Germinal center (tissue), 1 donor: ENCODE measurements around the gene KCNQ1.

ENCODE experiments used
- DNase-seq: peaks from one replicate; pipeline ENCODE4 v3.0.0; 2012; ENCODE audit warnings: mixed read lengths, low spot score

Gene KCNQ1

DNA sequence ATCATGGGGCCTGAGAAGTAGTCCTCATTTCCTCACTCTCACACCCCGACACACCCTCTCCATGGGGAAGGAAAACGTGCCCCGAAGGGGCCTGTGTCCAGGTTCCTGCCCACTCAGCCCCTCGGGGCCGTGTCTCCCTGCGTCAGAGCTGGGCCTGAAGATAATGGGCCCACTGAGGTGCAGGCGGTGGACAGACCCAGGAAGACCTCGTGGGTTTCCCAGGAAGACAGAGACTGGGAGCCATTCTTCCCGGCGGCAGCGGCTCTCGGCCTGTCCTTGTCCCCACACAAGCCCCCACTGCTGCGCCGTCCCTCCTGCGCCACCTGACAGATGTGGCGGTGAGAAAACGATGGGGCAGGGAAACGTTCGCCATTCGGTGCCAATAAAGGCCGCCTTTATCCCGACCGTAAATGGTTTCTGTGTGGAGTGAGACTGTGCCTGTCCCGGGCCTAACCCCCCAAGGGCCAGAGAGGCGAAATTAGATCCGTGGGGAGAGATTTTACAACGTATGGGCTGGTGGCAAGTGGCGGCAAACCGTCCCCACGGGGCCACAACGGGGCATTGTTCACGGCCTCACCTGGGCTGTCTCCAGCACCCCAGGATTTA lies 351.8 kb downstream of the KCNQ1 start:
- no peak for DNase-seq

DNA sequence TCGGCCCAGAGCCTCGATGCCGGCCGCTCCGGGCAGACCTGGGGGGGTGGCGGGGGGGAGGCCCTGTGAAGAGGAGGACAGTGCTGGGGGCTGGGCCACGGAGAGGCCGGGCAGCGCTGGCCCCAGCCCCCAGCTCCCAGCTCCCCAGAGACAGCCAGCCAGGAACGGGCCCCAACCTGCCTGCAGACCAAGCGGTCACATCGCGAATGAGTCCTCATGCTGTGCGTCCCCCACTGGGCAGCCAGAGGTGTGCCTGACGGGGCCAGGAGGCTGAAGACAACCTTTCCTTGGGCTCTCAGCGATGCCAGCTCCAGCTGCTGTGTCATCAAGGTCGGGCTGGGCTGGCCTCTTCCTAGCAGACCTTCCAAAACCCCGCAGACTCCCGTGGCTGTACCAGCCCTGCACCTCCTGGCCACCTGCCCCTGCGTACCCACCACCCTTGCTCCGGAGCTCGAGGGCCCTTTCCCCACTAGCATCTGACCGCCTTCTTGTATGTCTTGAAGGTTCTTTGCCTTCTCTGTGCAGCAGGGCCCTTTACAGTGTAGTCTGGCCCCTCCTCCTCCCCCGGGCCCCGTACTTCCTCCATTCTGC lies 352.4 kb downstream of the KCNQ1 start:
- no peak for DNase-seq

DNA sequence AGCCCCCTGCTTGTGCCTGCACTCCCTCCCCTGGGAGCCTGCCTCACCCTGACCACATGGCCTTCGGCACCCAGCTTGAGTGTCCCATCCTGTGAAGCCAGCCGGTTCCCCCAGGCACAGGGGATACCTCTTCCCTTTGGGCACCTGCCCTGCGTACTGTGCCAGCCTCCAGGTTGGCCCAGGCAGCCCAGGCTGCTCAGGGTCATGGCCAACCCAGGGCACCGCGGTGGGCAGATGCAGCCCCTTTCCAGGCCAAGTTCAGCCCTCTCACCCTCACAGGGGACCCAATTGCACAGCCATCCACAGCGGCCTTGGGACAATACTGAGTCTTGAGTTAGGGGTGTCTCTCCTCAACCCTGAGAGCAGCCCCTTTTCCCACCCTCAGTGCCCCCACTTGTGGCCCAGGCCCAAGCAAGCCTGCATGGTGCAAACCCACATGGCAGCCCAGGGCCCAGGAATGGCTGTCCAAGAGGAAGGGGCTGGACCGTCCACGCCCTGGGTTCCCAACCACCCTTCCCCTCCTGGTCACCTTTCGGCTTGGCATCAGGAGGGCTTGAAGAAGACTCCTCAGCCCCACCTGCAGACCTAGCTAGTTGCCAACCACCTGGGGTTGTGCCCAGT lies 353.0 kb downstream of the KCNQ1 start:
- DNase-seq: no peak

DNA sequence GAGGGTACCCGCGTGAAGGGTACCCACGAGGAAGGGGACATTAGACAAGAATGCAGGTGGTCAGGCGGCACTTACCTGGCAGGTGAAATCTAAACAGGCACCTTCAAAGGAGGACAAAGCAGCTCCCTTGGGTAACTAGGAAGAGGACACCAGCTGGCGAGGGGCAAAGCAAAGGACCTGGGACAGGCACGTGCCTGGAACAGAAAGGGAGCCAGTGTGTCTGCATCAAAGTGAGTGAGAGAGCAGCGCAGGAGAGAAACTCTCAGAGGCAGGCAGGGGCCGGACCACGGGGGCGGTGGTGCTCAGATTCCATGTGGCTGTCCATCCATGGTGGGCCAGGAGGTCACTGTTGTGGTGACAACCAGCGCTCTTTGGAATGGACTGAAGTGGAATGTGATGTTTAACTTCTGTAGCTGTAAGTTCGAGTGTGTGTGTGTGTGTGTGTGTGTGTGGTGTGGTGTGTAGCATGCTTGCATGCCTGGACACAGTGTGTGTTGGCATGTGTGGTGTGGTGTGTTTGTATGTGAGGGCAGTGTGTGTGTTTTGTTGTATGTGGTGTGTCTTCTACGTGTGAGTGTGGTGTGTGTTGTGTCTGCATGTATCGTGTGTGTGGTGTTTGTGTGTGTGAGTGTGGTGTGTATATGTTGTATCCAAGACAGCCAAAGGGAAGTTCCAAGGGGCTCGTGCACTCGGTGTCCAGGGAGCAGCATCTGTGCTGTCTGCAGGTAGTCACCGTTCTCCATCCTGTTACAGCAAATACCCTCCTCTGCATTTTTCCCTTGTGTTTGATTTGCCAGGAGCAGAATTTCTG lies 354.3 kb downstream of the KCNQ1 start:
- DNase-seq: no peak

DNA sequence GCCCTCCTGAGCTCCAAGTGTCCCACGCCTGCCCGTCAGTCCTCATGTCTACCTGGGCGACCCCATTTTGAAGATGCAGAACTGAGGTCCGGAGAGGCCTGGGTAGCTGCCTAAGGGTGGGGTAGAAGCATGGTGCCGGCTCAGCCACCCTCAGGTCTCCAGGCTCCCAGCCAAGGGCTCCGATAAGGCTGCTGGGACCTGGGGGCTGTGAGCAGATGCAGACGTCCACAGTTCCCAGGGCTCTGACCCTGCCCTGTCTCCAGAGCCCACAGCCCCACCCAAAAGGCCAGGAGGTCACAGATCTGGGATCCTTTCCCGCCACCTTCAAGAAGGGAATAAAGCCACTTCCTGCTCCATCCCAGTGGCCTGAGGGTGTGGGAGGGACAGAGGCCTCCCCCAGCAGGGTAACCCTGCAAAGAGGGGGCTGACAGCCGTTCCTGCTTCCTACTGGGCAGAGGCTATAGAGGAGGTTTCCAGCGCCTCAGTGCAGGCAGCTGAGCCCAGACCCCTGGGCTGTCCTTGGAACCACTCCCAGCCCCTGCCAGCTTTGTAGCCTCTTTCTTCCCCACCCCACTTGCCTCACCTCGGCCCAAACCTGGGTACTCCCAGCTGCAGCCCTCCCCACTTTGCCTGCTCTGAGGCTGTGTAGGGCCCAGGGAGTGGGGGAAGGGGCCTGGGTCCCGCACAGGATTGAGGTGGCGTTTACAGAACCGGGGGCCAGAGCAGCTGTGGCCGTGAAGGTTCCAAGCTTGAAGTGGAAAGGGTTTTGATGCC lies 355.3 kb downstream of the KCNQ1 start:
- no peak for DNase-seq

DNA sequence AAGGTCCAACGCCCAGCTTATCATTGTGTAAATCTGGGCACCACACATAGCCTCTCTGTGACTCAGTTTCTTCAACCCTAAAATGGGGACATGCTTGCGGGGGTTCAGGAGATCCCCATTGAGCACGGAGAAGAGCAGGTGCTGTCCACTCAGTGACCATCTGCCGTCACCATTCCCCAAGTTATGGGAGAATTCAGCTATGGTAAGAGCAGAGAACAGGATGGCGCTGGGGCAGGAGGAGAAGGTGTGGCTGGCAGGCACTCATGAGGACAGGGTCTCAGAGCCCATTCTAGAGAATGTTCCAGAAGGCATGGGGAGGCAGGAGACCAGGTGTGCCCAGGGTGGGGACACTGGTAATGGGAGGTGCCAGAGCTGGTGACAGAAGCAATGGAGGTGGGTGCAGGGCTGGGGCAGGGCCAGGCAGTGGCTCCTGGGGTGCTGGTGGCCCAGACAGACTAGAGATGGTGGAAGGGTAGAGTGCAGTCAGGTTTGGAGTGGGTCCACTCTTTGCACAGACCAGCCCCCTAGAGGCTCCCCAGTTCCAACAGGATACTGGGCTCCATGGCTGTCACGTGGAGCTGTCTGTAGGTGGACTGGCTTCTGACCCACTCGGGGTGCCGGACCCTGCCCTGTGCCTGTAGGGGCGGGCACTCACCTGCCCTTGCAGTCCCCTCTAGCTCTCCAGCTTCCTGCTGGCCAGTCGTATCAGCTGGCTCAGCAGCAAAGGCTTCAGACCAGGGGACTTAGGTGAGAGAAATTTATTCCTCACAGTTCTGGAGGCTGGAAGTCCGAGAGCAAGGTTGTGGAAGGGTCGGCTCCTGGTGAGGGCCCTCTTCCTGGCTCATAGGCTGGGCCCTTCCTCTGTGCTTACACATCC lies 356.1 kb downstream of the KCNQ1 start:
- no peak for DNase-seq

DNA sequence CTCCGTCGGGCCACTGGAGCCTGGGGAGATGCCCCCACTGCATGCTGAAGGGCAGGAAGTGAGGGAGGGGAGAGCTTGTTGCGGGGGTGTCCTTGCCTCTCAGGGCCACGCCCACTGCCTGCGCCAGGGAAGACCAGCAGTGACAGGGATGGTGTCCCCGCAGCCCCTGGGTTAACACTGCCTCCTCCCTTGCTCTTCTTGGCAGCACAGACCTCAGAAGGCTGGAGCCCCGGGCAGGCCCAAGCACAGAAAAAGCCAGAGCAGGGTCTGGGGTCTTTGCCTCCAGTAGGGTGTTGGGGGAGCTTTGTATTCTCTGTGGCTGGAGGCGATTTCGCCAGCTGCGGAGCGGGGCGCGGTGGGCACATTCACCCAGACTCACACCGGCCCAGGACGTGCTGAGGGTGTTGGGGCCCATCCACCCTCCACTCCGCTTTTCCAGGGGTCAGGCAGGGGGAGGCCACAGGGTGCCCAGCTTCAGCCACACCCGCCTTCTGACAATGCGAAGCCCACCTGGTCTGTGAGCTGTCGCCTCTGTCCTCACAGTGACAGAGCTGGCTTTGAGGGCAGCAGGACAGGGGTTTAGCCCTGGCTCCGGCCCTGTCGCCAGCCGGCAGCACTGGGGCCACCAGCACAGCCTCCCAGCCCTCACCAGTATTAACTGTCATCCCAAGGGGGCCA lies 357.0 kb downstream of the KCNQ1 start:
- no peak for DNase-seq

DNA sequence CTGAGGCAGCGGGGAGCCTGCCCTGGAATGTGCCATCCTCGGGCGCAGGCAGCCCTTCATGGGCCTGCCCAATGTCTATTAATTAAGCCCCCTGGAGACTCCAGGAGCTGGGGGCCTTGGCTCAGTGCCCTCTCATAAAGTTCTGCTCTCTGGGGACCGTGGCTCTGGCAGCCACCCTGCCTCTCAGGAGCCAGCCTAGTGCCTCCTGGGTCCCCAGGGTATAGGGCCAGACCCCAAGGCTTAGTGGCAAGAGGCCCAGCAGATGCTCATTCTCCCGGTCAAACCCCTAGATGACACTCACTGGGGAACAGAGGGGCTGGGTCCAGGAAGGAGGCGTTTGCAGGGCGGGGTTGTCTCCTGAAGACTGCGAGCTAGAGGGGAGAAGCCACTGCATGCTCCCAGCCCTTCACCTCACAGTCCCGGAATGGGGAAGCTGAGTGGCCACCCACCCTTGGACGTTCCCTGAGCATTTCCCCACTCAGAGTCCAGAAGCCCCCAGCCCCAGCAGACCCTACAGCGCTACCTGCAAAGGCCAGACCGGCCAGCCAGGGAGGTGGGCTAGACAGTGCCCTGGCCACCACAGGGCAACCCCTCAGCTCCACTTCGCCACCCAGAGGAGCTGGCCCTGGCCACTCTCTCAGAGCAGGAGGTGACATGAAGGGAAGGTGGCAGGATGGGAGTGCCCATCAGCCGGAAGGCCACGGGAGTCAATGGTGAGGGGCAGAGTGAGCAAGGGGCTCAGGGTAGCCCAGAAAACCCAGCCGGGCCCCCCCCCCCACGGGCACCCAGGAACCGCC lies 357.8 kb downstream of the KCNQ1 start:
- no peak for DNase-seq

DNA sequence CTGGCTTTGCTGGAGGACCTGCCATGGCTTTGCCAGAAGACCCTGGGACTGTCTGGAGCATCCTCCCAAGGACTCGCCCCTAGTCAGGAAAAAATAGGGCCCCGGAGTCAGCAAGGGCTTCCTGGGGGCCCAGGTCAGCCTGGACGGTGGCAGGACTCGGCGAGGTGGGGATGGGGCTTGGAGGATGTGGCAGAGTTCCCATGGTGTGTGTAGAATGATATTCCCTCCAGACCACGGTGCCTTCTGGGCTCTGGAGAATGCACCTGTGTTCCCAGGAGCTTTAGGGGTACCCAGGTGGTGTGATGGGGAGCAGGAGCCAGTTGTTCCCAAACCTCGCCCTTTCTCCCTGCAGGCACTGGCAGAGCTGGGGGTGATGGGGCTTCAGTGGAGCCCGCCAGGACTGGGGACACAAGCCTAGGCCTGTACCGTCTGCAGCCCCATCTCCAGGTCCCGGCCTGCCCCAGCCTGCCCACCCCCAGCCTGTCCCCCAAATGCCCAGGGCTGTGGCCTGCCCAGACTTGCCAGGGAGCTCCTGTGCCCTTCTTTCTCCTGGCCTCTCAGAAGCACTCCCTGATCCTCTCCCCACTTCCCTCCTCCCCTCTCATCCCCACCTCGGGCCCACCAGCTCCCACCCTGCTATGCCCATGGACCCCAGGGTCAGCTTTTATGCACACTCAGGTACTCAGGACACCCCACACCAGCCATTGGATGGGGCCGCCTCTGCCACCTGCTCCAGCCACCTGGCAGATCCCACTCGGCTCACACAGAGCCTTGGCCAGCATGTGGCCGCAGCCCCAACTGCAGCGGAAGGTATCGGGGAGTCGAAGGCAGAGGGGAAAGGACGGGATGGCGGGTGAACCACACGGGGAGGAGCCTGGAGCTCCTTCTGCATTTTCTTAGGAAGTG lies 358.6 kb downstream of the KCNQ1 start:
- DNase-seq: no peak

DNA sequence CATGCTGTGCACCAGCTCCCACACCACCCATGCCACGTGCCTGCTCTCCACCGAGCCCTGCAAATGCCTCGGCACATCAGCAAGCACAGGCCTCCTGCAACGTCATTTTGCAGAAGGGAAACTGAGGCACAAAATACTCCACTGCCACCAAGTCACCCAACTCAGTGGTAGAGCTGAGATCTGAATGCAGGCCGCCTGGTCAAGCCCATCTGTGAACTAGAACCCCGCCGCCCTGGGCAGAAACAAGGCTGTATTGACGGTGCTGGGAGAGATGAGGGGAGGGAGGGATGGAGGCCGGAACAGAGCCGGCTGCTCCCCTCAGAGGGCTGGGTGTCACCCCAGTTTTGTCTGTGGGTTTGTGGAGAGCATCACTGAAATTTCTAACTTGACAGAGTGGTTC lies 359.4 kb downstream of the KCNQ1 start:
- no peak for DNase-seq

DNA sequence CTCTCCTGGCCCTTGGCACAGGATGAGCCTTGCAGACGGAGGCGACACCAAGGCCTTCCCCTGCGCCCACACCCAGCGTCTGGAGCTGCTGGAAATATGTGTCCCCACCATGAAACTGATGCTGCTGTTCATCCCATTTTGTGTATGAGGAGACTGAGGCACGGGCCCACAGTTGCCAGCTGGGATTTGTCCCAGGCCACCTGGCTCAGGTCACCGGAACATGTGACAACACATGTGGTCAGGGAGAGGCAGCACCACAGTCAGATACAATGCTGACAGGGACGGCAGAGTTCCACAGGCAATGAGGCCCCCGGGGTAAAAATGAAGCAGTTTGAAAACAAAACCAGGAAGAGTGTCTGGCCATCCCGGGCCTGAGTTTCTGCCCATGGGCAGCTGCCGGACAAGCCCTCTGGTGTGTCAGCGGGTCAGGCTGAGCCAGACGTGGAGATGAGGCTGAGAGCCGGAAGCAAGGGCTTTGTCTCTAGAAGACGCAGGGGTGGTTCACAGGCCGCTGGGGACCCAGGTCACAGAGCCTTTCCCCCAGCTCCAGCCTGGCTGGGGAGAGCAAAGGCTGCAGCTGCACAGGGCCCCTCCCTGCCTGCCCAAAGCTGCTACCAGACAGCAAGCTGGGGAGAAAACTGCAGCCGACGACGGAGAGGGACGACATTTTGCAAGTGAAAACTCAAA lies 360.0 kb downstream of the KCNQ1 start:
- no peak for DNase-seq

DNA sequence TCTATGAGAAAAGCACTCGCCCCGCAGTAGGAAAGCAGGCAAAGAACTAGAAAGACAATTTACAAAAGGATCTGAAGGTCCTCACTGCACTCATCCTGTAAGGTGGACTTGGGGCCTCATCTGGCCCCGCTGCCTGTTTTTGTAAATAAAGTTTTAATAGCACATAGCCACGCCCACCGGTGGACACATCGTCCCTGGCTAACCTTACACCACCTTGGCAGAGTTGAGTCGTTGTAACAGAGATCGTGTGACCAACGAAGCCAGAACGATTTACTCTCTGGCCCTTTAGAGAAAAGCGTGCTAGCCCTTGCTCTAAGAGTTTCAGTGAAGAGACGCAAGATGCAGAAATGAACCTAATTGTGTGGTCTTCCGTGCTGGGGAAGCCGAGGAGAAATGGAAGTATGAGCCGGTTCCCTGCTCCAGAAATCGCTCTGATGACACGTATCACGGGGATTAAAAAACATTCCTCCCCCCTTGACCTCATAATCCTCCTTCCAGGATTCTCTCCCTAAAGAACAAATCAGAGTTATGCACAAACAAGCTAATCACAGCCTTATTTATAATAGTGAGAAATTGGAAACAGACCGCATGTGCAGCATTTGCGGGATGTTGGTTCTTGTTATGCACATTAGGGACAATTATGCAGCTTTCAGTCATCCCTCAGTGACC lies 360.7 kb downstream of the KCNQ1 start:
- DNase-seq: no peak

DNA sequence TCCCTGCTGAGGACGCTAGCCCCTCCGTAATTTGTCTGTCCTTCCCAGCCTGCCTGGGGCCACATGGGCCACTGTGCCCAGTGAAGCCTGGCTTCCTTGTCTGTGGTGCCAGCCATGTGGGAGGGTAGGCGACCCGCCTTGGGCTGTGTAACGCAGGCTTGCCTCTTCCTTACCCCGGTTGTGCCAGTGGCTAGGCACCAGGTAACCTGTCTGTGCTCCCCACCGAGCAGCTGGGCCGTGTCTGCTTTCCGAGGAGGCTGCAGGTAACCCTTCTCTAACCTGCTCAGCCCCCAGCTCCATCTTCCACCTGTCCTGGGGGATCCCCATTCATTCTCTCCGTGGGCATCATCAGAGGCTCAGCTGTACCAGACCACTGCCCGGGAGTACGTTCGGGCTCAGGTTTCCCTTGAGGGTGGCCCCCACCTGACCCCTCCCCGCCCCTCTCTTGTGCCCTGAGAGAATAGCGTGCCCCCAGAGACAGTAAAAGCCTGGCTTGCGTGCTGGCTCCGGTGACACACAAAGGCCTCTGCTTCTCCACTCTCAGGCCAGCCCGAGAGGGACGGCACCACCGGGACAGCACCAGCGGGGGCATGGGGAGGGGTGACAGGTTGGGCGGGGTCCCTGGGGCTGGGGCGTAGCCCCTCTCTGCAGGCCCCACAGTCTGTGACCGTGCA lies 361.7 kb downstream of the KCNQ1 start:
- no peak for DNase-seq

DNA sequence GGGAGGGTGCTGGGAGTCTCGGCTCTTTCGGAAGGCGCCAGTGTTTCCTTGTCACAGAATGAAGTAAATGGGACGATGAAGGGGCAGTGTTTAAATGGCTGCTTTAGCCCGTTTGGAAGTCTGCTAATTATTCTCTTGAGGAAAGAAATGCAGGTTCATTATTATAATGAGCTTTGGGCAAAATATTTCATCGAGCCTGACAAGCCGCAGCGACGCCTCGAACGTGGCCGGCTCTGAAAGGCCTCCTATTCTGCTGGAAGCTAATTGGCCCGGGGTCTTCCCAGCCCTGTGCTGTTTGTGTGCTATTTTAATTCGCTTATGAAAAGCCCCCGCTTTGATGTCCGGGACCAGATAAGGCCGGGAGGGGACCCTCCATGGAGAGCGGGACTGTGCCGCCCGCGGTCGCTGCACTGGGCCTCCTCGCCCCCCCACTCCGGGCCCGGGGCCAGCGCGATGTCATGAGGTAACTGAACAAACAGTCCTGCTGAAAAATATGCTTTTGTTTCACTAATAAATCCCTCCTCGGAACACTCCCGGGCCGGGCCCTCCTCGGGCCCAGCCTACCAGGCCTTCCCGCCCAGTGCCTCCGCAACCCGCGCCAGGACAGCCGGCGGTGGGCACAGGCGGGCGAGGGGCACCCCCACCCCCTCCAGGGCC lies 362.3 kb downstream of the KCNQ1 start:
- DNase-seq: no peak

DNA sequence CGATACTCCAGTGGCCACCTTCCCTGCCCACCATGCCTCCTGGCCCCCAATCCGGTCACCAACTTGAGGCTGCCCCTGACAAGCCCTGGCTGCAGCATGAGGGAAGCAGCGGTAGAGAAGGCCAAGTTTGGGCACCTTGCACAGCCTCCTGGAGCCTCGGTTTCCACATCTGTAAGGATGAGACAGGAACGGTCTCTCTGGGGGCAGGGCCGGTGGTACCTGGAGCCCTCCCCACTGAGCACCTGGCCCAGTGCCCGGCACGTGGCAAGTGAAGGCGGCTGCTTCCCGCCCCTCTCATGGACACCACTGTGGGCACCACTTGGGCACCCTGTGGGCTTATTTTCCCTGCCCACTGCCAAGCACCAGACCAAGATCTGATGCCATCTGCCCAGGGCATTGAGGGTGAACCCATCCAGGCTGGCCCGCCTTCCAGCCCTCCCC lies 363.0 kb downstream of the KCNQ1 start:
- no peak for DNase-seq
